EH (cell line): ENCODE results near the gene CD209.
"Not testable (repeated sequence)": the region's sequence is repeated elsewhere in the genome, so short reads cannot be mapped to it uniquely, and the experiment has no call there.

ENCODE experiments used
- DNase-seq: peaks from one replicate; pipeline ENCODE4 v3.0.0-alpha.2; 2015; ENCODE audit warnings: low read depth

CD209 gene, protein sequence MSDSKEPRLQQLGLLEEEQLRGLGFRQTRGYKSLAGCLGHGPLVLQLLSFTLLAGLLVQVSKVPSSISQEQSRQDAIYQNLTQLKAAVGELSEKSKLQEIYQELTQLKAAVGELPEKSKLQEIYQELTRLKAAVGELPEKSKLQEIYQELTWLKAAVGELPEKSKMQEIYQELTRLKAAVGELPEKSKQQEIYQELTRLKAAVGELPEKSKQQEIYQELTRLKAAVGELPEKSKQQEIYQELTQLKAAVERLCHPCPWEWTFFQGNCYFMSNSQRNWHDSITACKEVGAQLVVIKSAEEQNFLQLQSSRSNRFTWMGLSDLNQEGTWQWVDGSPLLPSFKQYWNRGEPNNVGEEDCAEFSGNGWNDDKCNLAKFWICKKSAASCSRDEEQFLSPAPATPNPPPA

DNA sequence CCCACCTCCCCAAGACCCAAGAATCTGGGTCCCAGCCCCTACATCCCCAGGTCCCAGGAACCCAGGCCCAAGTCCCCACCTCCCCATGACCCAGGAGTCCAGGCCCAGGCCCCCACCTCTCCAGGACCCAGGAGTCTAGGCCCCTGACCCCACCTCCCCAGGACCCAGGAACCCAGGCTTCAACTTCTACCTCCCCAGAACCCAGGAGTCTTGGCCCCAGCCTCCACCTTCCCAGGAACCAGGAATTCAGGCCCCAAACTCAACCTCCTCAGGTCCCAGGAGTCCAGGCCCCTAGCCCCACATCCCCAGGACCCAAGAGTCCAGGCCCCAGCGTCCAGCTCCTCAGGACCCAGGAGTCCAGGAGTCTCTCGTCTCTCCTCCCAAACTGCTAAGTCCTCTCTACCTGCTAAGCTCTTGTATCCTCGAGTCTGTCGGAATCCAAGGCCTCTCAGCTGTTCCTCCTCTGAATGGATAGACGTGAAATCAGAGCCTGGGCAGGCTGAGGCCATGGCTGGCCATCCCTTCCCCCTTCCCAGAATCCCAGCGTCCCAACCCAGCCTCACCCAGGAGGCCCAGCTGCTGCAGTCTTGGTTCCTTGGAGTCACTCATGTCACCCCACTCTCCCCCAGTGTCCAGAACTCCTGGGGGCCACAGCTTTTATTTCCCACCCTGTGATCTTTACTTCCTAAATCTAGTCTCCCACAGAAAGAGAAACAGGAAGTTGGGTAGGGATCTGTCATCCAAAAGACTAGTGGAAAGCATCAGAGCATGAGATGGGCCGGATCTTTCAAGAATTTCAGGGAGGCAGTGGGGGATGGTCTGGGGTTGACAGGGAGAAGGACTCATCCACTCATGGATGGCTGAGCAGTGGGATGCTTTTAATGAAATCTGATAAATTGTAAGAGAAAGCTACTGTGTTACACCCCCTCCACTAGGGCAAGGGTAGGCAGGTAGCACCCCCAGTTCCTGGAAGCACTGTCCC is at the start of gene CD209:
Gene CD209 (minus strand): TSS at position 632 of the 982 bp plus-strand sequence. CDS start 23 bp downstream, at position 609.
- no peak for DNase-seq

DNA sequence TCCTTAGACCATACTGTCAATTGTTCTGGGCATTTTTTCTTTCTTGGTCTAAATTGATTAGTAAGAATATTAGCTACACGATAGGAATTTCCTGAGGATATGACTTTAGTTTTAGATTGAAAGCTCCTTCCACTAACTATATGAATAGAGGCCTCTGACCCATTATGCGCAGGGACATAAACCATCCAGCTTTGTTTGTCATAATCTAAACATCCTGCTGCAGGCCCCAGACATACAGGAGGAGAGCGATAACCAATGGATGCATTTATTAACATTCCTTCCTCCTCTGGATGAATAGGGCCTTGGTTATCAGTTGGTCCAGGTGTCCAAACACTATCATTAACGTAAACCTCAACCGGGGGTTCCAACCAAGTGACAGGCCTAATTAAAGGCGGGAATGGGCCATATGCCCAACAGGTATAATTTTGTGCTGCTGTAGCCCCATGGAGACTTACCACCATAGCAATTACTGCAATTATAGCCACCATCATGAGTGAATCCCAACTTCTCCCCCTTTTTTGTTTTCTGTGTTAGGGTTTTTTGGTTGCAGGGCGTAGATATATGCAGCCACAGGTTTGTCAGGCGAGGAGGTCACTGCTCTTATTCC is 48.3 kb upstream of the CD209 start:
- no peak for DNase-seq

GRCh38 chr19:7793493-7793892 is 46.2 kb upstream of the CD209 start:
- no peak for DNase-seq

- not testable (repeated sequence) for DNase-seq
Measured at GRCh38 chr19:7792701-7793100, 45.4 kb upstream of the CD209 start.

DNA sequence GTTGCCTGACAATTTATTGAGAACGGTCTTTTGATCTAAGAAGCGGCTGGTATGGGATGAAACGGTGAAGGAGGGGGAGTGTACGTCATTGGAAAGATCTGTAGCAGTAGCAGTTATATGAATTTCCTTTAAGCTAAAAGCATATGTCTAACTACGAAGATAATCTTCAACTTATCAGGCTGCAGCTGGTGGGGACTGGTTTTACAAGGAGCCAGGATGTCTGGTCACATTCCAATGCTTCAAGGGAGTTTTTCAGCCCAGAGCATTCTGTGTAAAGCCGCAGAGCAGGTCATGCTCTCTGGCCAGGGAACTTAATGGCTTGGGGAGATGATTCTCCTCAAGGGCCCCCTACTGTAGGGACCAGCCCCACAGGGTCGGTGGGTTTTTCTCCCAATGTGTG is 44.9 kb upstream of the CD209 start:
- peak; percentile 14 for DNase-seq

DNA sequence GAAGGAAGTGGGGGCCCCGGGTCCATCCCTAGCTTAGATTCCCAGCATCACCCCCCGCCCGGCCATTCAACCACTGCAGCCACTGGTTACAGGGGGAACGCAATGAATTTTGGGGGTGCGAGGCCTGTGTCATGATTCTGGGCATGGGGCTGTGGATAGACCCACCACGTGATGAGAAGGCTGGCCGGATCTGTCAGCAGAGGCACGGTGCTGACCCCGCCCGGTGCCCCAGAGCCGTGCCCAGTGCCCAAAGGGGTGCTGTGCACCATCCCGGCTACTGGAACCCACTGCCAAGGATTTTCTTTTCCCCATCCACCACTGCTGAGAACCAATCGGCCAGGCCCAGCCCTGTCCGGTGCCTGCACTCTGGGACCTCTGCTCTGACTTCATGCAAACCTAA is 43.1 kb upstream of the CD209 start:
- no peak for DNase-seq

- DNase-seq, result no peak
Measured at GRCh38 chr19:7789447-7789846, 42.1 kb upstream of the CD209 start.

GRCh38 chr19:7788933-7789323 is 41.6 kb upstream of the CD209 start:
- no peak for DNase-seq

GRCh38 chr19:7788178-7788932 is 41.0 kb upstream of the CD209 start:
- no peak for DNase-seq

GRCh38 chr19:7787602-7788177 is 40.4 kb upstream of the CD209 start:
- no peak for DNase-seq

DNA sequence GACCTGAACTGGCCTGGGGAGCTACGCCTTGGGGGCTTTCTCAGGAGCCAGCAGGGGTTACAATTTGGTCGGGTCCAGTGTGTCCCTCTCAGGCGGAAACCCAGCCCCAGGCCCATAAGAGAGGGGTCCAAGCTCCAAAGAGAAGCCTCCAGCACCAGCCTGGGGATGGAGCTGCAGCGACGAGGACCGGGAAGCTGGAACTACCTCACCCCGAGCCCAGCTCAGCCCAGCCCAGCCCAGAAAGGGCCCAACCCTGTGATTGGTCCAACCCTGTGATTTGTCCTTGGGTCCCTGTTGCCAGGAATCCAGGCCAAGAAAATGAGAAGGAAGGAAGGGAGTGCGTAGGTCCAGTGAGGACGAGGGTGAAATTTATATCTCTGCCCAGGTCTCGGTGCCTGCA is 39.8 kb upstream of the CD209 start:
- DNase-seq, result no peak

DNA sequence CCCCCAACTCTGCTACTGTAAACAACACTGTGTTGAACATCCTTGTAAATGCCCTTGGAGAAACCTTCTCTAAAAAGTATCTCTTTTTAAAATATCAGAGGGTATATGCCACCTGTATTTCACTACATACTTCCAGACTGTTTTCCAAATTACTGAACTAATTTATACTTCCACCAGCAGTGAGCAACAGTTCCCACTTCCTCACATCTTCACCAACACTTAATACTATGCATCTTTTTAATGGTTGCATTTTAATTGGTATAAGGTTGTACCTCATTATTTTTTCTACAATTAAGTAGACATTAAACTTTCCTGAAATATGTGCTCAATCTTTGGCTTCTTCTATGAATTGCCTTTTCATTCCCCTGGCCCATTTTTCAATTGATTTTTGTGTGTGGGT is 37.5 kb upstream of the CD209 start:
- no peak for DNase-seq

DNA sequence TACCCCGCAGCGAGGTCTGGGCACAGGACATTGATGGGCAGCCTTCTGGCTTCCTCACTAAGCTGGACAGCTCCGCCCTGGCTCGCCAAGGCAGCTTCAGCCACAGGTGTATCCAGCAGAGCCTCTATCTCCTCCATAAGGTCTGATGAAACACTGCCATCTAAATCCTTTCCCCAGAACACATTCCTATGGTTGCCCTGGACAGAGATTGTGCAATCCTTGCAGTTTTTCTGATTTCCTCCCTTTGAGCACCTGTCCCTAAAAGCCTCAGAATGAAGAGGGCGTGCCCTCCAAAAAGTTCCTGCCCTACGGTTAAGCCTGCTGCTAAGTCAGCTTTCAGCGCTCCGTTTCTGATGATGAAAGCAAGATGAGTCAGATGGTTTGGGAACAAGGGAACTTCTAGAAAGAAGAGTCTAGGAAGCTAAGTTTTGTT is 36.7 kb upstream of the CD209 start:
- peak; percentile 12 for DNase-seq

DNA sequence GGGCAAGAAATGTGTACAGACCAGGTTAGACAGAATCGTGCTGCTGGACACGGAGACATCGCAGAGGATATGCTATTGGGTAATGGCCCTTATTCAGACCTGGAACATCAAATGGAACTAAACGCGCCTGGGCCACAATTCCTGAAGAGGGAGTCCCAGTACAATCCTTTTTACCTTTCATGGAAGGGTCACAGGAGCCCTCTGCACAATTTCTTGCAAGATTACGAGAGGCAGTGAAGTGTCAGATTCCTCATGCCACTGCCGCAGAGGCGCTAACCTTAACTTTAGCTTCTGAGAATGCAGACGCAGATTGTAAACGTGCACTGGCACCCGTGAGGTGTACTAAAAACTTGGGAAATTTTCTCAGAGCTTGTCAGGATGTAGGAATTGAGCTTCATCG is 33.8 kb upstream of the CD209 start:
- DNase-seq, result no peak

GRCh38 chr19:7779631-7780486 is 32.5 kb upstream of the CD209 start:
- DNase-seq, result no peak

GRCh38 chr19:7778081-7778480 is 30.7 kb upstream of the CD209 start:
- no peak for DNase-seq

GRCh38 chr19:7775761-7776160 is 28.4 kb upstream of the CD209 start:
- no peak for DNase-seq

DNA sequence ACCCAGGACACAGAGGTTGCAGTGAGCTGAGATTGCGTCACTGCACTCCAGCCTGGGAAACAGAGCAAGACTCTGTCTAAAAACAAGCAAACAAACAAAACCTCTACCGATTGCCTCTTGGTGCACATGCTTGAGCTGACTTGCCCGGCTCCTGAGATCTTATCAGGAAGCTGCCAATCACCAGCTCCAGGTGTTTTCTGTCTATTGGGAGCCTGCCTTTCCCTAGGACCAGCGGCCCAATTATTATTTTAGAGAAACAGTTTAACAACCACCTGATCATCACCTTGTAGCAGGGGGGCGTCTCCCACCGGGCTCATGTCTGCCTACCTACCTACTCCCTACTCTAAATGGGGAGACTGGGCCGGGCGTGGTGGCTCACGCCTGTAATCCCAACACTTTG is 26.5 kb upstream of the CD209 start:
- DNase-seq, result no peak

DNA sequence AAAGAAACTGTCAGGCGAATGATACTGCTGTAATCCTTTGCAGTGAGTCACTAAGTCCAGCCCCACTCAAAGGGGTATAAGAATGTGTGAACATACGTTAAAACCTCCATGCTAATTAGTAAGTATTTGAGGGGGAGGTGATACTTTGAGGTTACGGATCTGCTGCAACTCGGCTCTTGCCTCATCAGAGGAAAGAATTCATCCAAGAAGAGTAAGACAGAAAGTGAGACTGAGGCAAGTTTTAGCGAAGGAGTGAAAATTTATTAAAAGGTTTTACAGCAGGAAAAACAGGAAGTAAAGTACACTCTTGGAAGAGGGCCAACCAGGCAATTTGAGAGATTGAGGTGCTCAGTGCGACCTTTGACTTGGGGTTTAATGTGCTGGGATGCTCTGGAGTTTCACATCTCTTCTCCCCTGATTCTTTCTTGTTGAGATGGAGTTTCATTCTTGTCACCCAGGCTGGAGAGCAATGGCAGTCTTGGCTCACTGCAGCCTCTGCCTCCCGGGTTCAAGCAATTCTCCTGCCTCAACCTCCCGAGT is 25.5 kb upstream of the CD209 start:
- peak; percentile 37 for DNase-seq

GRCh38 chr19:7771072-7771471 is 23.7 kb upstream of the CD209 start:
- no peak for DNase-seq
